OCI-LY3 (cell line): Measurements from ENCODE around the gene INPP5E.

Source experiments
- EZH2phosphoT487 ChIP-seq: fragments of 200-600 bp; shearing (Covaris generic); IDR thresholded peaks from 2 replicates; pipeline ENCODE4 v1.6.1; 2018; ENCODE audit warnings: antibody characterized with exemption, mixed run types, low read depth
- TF ChIP-seq, protein P1 (sequence below): fragments of 200-600, 300-600 bp; sonication (generic); IDR thresholded peaks from 2 replicates; pipeline ENCODE4 v1.5.1; 2014; ENCODE audit warnings: antibody characterized with exemption, low read length, low read depth

GRCh38 chr9:136454026-136454796 lies 14.6 kb upstream of the INPP5E start:
- TF ChIP-seq, protein P1, sequence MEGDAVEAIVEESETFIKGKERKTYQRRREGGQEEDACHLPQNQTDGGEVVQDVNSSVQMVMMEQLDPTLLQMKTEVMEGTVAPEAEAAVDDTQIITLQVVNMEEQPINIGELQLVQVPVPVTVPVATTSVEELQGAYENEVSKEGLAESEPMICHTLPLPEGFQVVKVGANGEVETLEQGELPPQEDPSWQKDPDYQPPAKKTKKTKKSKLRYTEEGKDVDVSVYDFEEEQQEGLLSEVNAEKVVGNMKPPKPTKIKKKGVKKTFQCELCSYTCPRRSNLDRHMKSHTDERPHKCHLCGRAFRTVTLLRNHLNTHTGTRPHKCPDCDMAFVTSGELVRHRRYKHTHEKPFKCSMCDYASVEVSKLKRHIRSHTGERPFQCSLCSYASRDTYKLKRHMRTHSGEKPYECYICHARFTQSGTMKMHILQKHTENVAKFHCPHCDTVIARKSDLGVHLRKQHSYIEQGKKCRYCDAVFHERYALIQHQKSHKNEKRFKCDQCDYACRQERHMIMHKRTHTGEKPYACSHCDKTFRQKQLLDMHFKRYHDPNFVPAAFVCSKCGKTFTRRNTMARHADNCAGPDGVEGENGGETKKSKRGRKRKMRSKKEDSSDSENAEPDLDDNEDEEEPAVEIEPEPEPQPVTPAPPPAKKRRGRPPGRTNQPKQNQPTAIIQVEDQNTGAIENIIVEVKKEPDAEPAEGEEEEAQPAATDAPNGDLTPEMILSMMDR, result no peak
- no peak for TF ChIP-seq EZH2phosphoT487
